Activated naive CD8-positive, alpha-beta T cell treated with anti-CD3 and anti-CD28 coated beads, Interleukin-2, amount 10 ng/mL, durations not matched to agents 7 days and 5 days (primary cell): ENCODE results near the gene RIIAD1. TPM values are rescaled to one million over a fixed set of nuclear protein-coding genes. Genes with fewer than 3 reads are reported as not detected.
"Not testable (repeated sequence)": the region's sequence is repeated elsewhere in the genome, so short reads cannot be mapped to it uniquely, and the experiment has no call there.

ENCODE experiments used
- ATAC-seq: fragments of 150-1000 bp; cut with Tn5 transposase; one replicate; pipeline ENCODE4 v1.10.0; 2021; ENCODE audit warnings: low read depth, moderate library complexity
- POLR2A ChIA-PET: fragments of 350-600 bp; sonication (Branson Sonifier 250); formaldehyde crosslinking; loops from one replicate; lab custom pipeline; 2021; ENCODE audit warnings: antibody characterized with exemption; lab: Charles Lee
- DNase-seq: peaks from one replicate; pipeline ENCODE4 v3.0.0; 2021
- H3K27ac Mint-ChIP-seq: one replicate; pipeline ENCODE4 v1.8.0; 2022; ENCODE audit warnings: mild to moderate bottlenecking, mixed read lengths
- H3K27me3 Mint-ChIP-seq: one replicate; pipeline ENCODE4 v1.8.0; 2022; ENCODE audit warnings: mild to moderate bottlenecking, moderate library complexity, mixed read lengths
- H3K36me3 Mint-ChIP-seq: one replicate; pipeline ENCODE4 v1.8.0; 2021; ENCODE audit warnings: mild to moderate bottlenecking, mixed read lengths
- H3K4me1 Mint-ChIP-seq: one replicate; pipeline ENCODE4 v1.8.0; 2021; ENCODE audit warnings: mixed read lengths
- H3K4me3 Mint-ChIP-seq: one replicate; pipeline ENCODE4 v1.8.0; 2022; ENCODE audit warnings: mild to moderate bottlenecking, moderate library complexity, mixed read lengths
- H3K9me3 Mint-ChIP-seq: one replicate; pipeline ENCODE4 v1.8.0; 2021; ENCODE audit warnings: mixed read lengths
- total RNA-seq, 2 experiments: library from RNA; stranded (reverse); gene quantifications; one replicate each; pipeline ENCODE4 v1.2.3, GENCODE V29; 2021

RIIAD1 gene
- total RNA-seq, 2 experiments from 2014 or later, result not detected

- H3K36me3 Mint-ChIP-seq, H3K27me3 Mint-ChIP-seq, H3K9me3 Mint-ChIP-seq, POLR2A ChIA-PET, H3K4me3 Mint-ChIP-seq, H3K27ac Mint-ChIP-seq, H3K4me1 Mint-ChIP-seq, DNase-seq, ATAC-seq: not testable (repeated sequence)
Measured at GRCh38 chr1:151769270-151769669, 47.9 kb downstream of the RIIAD1 start.

GRCh38 chr1:151773702-151774101 is 52.4 kb downstream of the RIIAD1 start:
- Mint-ChIP-seq H3K27ac (no peak overlapping the region), H3K4me1 (no peaks in the 10 kb centered on the region), H3K9me3 (no peaks in the 10 kb centered on the region), H3K36me3 (peaks cover 4% of the 10 kb centered on the region), H3K4me3 (no peak overlapping the region), H3K27me3 (no peaks in the 10 kb centered on the region)
- DNase-seq, result no peak
- ATAC-seq, result no peak
- POLR2A ChIA-PET, result no interaction called here

DNA sequence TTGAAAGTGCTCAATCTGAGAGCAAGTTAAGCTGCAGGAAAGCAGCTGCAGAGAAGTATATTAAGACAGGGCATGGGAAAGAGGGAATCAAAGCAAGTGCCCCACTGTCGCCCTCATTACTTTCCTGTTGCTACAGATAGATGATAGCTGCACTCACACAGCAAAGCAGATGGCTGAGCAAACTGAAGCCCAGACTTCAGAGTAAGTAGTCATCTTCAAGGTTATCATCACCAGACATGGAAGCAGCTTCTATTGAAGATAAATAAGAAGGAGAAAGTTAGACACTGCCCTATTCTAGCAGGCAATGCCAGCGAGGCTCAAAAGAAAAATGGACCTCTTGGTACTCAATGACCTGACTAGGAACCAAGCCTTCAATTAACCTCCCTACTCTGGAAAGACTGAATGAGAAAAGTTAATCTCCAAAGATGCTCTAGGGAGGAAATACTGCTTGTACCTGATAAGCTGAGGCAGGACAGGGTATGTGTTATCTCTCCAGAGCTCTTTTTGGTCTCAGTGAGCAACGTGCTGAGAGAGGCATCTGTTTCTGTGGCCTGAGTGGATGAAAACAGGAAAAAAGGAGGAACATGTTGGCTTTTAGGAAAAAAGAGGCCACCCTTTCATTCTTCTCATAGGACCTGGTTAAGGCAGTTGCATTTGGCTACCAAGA is 53.1 kb downstream of the RIIAD1 start:
- peaks cover 4% of the 10 kb centered on the region for H3K36me3 Mint-ChIP-seq
- H3K27me3 Mint-ChIP-seq, result no peaks in the 10 kb centered on the region
- no peaks in the 10 kb centered on the region for H3K9me3 Mint-ChIP-seq
- H3K27ac Mint-ChIP-seq, result no peak overlapping the region
- ATAC-seq (no peak), DNase-seq (no peak)
- POLR2A ChIA-PET, result interaction anchor here (1.3 kb wide), 1 partner anchor 11 kb away, joined by 4 read pairs; the partner anchor contains the start of gene MRPL9
- no peaks in the 10 kb centered on the region for H3K4me1 Mint-ChIP-seq
- H3K4me3 Mint-ChIP-seq, result no peak overlapping the region

DNA sequence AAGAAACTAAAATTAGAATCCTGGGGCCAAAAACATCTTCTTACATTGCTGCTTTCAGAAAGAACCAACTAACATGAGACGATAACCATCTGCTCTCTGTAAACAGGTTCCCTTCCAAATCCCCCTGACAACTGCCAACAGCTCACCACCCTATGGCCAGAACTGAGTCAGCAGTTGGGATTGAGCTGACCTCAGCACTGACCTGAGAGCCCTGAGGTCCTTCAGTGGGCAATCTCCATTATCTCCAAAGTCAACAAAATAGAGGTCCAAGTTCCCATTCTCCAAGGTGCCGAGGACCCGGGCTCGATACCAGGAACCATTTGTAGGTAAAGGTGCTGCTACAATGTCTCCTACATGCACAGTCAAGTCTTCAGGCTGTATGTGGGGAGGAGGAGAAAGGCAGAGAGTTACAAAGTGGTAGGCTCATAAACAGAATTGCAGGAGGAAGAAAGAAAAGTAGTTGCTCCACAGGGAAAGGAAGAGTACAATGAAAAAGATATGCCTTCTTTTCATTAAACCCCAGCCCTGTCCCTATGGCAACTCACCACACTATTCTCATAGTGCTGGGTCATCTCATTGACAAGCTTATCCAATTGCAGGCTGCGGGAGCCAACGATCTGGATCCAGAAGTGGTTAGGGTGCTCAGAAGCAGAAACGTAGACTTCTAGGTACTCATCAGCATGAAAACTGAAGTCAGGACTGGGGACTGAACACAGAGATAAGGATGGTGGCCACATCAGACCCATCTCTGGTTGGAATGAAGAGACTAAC is 54.8 kb downstream of the RIIAD1 start:
- no peak overlapping the region for H3K4me3 Mint-ChIP-seq
- H3K27ac Mint-ChIP-seq, result no peak overlapping the region
- no peak for ATAC-seq
- DNase-seq, result no peak
- H3K36me3 Mint-ChIP-seq, result peaks cover 4% of the 10 kb centered on the region
- H3K4me1 Mint-ChIP-seq, result peaks cover 2% of the 10 kb centered on the region
- no peaks in the 10 kb centered on the region for H3K9me3 Mint-ChIP-seq
- POLR2A ChIA-PET, result interaction anchor here (1.3 kb wide), 1 partner anchor 13 kb away, joined by 4 read pairs; the partner anchor contains the start of gene MRPL9
- no peaks in the 10 kb centered on the region for H3K27me3 Mint-ChIP-seq

- POLR2A ChIA-PET, result no interaction called here
- no peak overlapping the region for H3K4me3 Mint-ChIP-seq
- H3K36me3 Mint-ChIP-seq, result peaks cover 6% of the 10 kb centered on the region
- H3K27me3 Mint-ChIP-seq, result no peaks in the 10 kb centered on the region
- H3K27ac Mint-ChIP-seq, result no peak overlapping the region
- DNase-seq (no peak), ATAC-seq (no peak)
- H3K4me1 Mint-ChIP-seq, result peaks cover 2% of the 10 kb centered on the region
- no peaks in the 10 kb centered on the region for H3K9me3 Mint-ChIP-seq
Measured at GRCh38 chr1:151776665-151777062, 55.3 kb downstream of the RIIAD1 start.

GRCh38 chr1:151777317-151777716 is 56.0 kb downstream of the RIIAD1 start:
- POLR2A ChIA-PET, result interaction anchor here (0.6 kb wide), 1 partner anchor 186 kb away, joined by 3 read pairs; no protein-coding TSS in a partner anchor
- H3K4me3 Mint-ChIP-seq, result no peak overlapping the region
- H3K27ac Mint-ChIP-seq, result no peak overlapping the region
- DNase-seq (no peak), ATAC-seq (no peak)
- no peaks in the 10 kb centered on the region for H3K9me3 Mint-ChIP-seq
- no peaks in the 10 kb centered on the region for H3K27me3 Mint-ChIP-seq
- H3K4me1 Mint-ChIP-seq, result peaks cover 2% of the 10 kb centered on the region
- peaks cover 6% of the 10 kb centered on the region for H3K36me3 Mint-ChIP-seq

Other genes with a start within 250 kb of the RIIAD1 start
- gene CGN, start 210.1 kb upstream of the RIIAD1 start, total RNA-seq, result under 1 TPM; 0.33 to 0.40 TPM
- gene TUFT1, start 181.2 kb upstream of the RIIAD1 start, total RNA-seq, result 1 to 10 TPM; 1.5 TPM
- gene SNX27, start 109.5 kb upstream of the RIIAD1 start, total RNA-seq, result 10 to 100 TPM; 24.8 to 26.6 TPM
- not detected for gene CELF3, start 4.7 kb upstream of the RIIAD1 start, total RNA-seq
- 10 to 100 TPM; 87.4 to 95.0 TPM for gene MRPL9, start 42.0 kb downstream of the RIIAD1 start, total RNA-seq
- 10 to 100 TPM; 15.9 to 16.1 TPM for gene TDRKH, start 69.0 kb downstream of the RIIAD1 start, total RNA-seq
- gene LINGO4, start 83.9 kb downstream of the RIIAD1 start, total RNA-seq, result under 1 TPM in 1 of 2 experiments, not detected in 1; 0.14 TPM
- gene RORC, start 110.3 kb downstream of the RIIAD1 start, total RNA-seq, result 1 to 10 TPM; 1.2 to 1.4 TPM
- under 1 TPM in 1 of 2 experiments, not detected in 1; 0.17 TPM for gene C2CD4D, start 118.3 kb downstream of the RIIAD1 start, total RNA-seq
- gene THEM5, start 132.2 kb downstream of the RIIAD1 start, total RNA-seq, result not detected
- 10 to 100 TPM; 46.6 to 49.7 TPM for gene THEM4, start 188.0 kb downstream of the RIIAD1 start, total RNA-seq